GM12878 (cell line): ENCODE data around the gene SENP1. TPM values are rescaled to one million over a fixed set of nuclear protein-coding genes. Genes with fewer than 3 reads are reported as not detected.

Experiments
- ATAC-seq: fragments of 200-7000 bp; cut with Tn5 transposase; 3 replicates; pipeline ENCODE4 v1.9.1; 2020; ENCODE audit warnings: mild to moderate bottlenecking, moderate library complexity
- BruUV-seq: library from RNA; stranded (reverse); fragments of 400-500 nt; replicated peaks from 2 replicates; lab custom pipeline; 2021; lab: Mats Ljungman, UMichigan
- CTCF ChIA-PET: fragments of 300-600 bp; sonication (Branson Sonifier 250); formaldehyde crosslinking; extraction: SDS; loops from one replicate; lab custom pipeline; 2021; ENCODE audit warnings: inconsistent platforms; lab: Yijun Ruan, JAX
- POLR2A ChIA-PET: fragments of 350-600 bp; formaldehyde crosslinking; extraction: SDS; loops from one replicate; lab custom pipeline; 2021; ENCODE audit warnings: inconsistent platforms; lab: Charles Lee
- RAD21 ChIA-PET: fragments of 300-600 bp; sonication (Branson Sonifier 250); formaldehyde crosslinking; loops from one replicate; lab custom pipeline; 2023; ENCODE audit warnings: antibody characterized with exemption; ENCODE audit not compliant: unreplicated experiment; lab: Charles Lee
- SMC1A ChIA-PET: fragments of 300-600 bp; sonication (Branson Sonifier 250); formaldehyde crosslinking; loops from one replicate; lab custom pipeline; 2023; ENCODE audit not compliant: unreplicated experiment, uncharacterized antibody; lab: Charles Lee
- DNase-seq: peaks from one replicate; pipeline ENCODE4 v3.0.0-alpha.2; 2011; ENCODE audit warnings: low read depth, low spot score
- FAIRE-seq: peaks from 3 replicates; lab custom pipeline; 2011; peaks lifted over from hg19 to GRCh38; lab: Jason Lieb, UNC
- H2AFZ ChIP-seq: 2 replicates; pipeline ENCODE4 v1.6.0; 2011; ENCODE audit warnings: low read depth, low read length, control low read depth; ENCODE audit not compliant: control insufficient read depth
- H3K27ac ChIP-seq: 2 replicates; pipeline ENCODE4 v1.5.1; 2011; ENCODE audit warnings: control low read depth; ENCODE audit not compliant: control insufficient read depth, insufficient read depth
- H3K27me3 ChIP-seq, 2 experiments: replicated peaks in 1 of 2; 2 replicates each; pipeline versions ENCODE4 v1.6.0 to v1.6.1; 2011; ENCODE audit warnings: low read length in 1 of 2; ENCODE audit not compliant: control insufficient read depth in 2 of 2, insufficient read depth in 2 of 2
- H3K36me3 ChIP-seq, 2 experiments: 2 replicates each; pipeline ENCODE4 v1.5.1; 2011; ENCODE audit warnings: low read length in 1 of 2; ENCODE audit not compliant: control insufficient read depth in 2 of 2, insufficient read depth in 2 of 2
- H3K4me1 ChIP-seq: 2 replicates; pipeline ENCODE4 v1.6.1; 2011; ENCODE audit warnings: mild to moderate bottlenecking, low read length, moderate library complexity, mixed read lengths; ENCODE audit not compliant: control insufficient read depth, insufficient read depth
- H3K4me2 ChIP-seq: 2 replicates; pipeline ENCODE4 v1.6.0; 2011; ENCODE audit warnings: control low read depth; ENCODE audit not compliant: control insufficient read depth, insufficient read depth
- H3K4me3 ChIP-seq: fragments of 200-600 bp; sonication (generic); 2 replicates; pipeline ENCODE4 v1.5.1; 2016
- H3K79me2 ChIP-seq: 2 replicates; pipeline ENCODE4 v1.6.0; 2011; ENCODE audit warnings: low read length; ENCODE audit not compliant: control insufficient read depth, insufficient read depth
- H3K9ac ChIP-seq: 2 replicates; pipeline ENCODE4 v1.8.0; 2011; ENCODE audit warnings: low read length, control low read depth, mixed read lengths; ENCODE audit not compliant: control insufficient read depth, insufficient read depth
- H3K9me3 ChIP-seq: replicated peaks from 3 replicates; pipeline ENCODE4 v1.5.1; 2011; ENCODE audit warnings: mild to moderate bottlenecking, low read length; ENCODE audit not compliant: control insufficient read depth, insufficient read depth
- H4K20me1 ChIP-seq: 2 replicates; pipeline ENCODE4 v1.6.0; 2011; ENCODE audit not compliant: control insufficient read depth, insufficient read depth
- CTCF ChIP-seq, 3 experiments: IDR thresholded peaks in 2 of 3; conservative IDR thresholded peaks in 1 of 3; 2 replicates each; pipeline ENCODE4 v1.5.1; 2011; ENCODE audit warnings: low read depth in 3 of 3, low read length in 3 of 3, mild to moderate bottlenecking in 3 of 3, control low read depth in 2 of 3, moderate library complexity in 2 of 3, inconsistent platforms in 1 of 3, mixed read lengths in 1 of 3; ENCODE audit not compliant: control insufficient read depth in 2 of 3, insufficient read depth in 1 of 3; ENCODE audit errors: extremely low read depth in 1 of 3
- SIX5 ChIP-seq: IDR thresholded peaks from 2 replicates; pipeline ENCODE4 v1.6.1; 2011; ENCODE audit warnings: mild to moderate bottlenecking, low read depth, low read length, moderate library complexity; ENCODE audit not compliant: severe bottlenecking
- TCF12 ChIP-seq: IDR thresholded peaks from 2 replicates; pipeline ENCODE4 v1.6.1; 2011; ENCODE audit warnings: low read depth, mild to moderate bottlenecking, low read length
- ZSCAN29 ChIP-seq: fragments of 450-650 bp; IDR thresholded peaks from 2 replicates; pipeline ENCODE4 v1.6.1; 2017; ENCODE audit warnings: mild to moderate bottlenecking, moderate library complexity
- WGBS: methylation state at CpG from one replicate; pipeline ENCODE4 v1.1.6; 2016; ENCODE audit warnings: low lambda C conversion rate; ENCODE audit not compliant: insufficient replicate concordance, insufficient coverage; ENCODE audit errors: missing lambda C conversion rate; 5-methylcytosine and 5-hydroxymethylcytosine counted together
- in situ Hi-C: fragments of 300-500 bp; cut with MboI; formaldehyde crosslinking; loops from 9 replicates; pipeline ENCODE4 v1.14.3; 2018; ENCODE audit warnings: mixed read lengths
- intact Hi-C: fragments of 100-400 bp; cut with micrococcal nuclease; formaldehyde crosslinking; loops from one replicate; pipeline ENCODE4 v1.14.2; 2022; ENCODE audit not compliant: unreplicated experiment
- polyA plus RNA-seq, 11 experiments: library from polyadenylated mRNA; depleted of rRNA in 4 of 11; unstranded in 6 of 11; stranded (reverse) in 5 of 11; fragments of >200 nt; fragmentation: Nextera tagmentation in 4 of 11; fragmentation: Illumina TruSeq in 1 of 11; extraction: Ambion mirVana in 4 of 11; extraction: Trizol in 1 of 11; gene quantifications; 1 replicate in 1 of 11; 2 replicates in 10 of 11; pipeline versions ENCODE4 v1.2.1 to v1.2.3, GENCODE V29; 2011 to 2016; ENCODE audit warnings: inconsistent platforms in 2 of 11, missing spikeins in 2 of 11, low read depth in 1 of 11
- total RNA-seq, 4 experiments: library from RNA; depleted of rRNA in 3 of 4; stranded (reverse); fragments of >200 nt in 3 of 4; fragmentation: Illumina TruSeq in 1 of 4; extraction: Trizol in 1 of 4; gene quantifications; 2 replicates each; pipeline versions ENCODE4 v1.2.1 to v1.2.3, GENCODE V29; 2013 to 2021
- TF ChIP-seq, protein P1 (sequence below): IDR thresholded peaks from 2 replicates; pipeline ENCODE4 v1.6.1; 2011; ENCODE audit warnings: low read depth, low read length, improper control_type of control experiment, borderline replicate concordance

SENP1 gene
- total and polyA plus RNA-seq, 10 of the 15 experiments (the other 5 are each of a cell fraction or from before 2014, with no cell fraction given): 8.1 to 52.4 (median 26.1) TPM

- ATAC-seq: no peak
- Histone ChIP-seq H3K4me2 (no peak overlapping the region; the same call in 1 of the 2 replicates), H3K27me3 (peaks cover 24 to 32% of the 10 kb centered on the region in 2 experiments), H2AFZ (no peak overlapping the region), H3K27ac (no peak overlapping the region), H3K79me2 (no peaks in the 10 kb centered on the region), H3K36me3 (no peaks in the 10 kb centered on the region), H3K4me1 (no peaks in the 10 kb centered on the region), H3K9ac (no peak overlapping the region), H3K4me3 (no peak overlapping the region), H3K9me3 (no peaks in the 10 kb centered on the region), H4K20me1 (no peaks in the 10 kb centered on the region)
- intact Hi-C loops: no loop called here
- WGBS: 10% methylated on average over 56 of the region's 57 CpGs
- RAD21 ChIA-PET: no interaction called here
- SMC1A ChIA-PET: no interaction called here
- no peak for FAIRE-seq
- in situ Hi-C loops: no loop called here
- DNase-seq: no peak
- POLR2A ChIA-PET: no interaction called here
- CTCF ChIA-PET: no interaction called here
- TF ChIP-seq SIX5 (no peak), ZSCAN29 (no peak), CTCF (IDR thresholded peaks at IDR 0.05 in 2 of 3, conservative IDR thresholded peaks at IDR 0.05 in 1 of 3; ENCODE audit: control insufficient read depth in 2 of 3, extremely low read depth in 1 of 3, insufficient read depth in 1 of 3, low read depth in 3 of 3, low read length in 3 of 3) (no peak), TCF12 (no peak)
- TF ChIP-seq, protein P1, sequence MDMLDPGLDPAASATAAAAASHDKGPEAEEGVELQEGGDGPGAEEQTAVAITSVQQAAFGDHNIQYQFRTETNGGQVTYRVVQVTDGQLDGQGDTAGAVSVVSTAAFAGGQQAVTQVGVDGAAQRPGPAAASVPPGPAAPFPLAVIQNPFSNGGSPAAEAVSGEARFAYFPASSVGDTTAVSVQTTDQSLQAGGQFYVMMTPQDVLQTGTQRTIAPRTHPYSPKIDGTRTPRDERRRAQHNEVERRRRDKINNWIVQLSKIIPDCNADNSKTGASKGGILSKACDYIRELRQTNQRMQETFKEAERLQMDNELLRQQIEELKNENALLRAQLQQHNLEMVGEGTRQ: no peak
- no TSS peak for BruUV-seq
Observed at GRCh38 chr12:48001505-48002413, 104.1 kb downstream of the SENP1 start.
